ENCODE measurements around the gene PHPT1. TPM values are rescaled to one million over a fixed set of nuclear protein-coding genes. Genes with fewer than 3 reads are reported as not detected.

The PHPT1 gene
- total RNA-seq, 1 donor from 2014 or later, result 142 TPM

DNA sequence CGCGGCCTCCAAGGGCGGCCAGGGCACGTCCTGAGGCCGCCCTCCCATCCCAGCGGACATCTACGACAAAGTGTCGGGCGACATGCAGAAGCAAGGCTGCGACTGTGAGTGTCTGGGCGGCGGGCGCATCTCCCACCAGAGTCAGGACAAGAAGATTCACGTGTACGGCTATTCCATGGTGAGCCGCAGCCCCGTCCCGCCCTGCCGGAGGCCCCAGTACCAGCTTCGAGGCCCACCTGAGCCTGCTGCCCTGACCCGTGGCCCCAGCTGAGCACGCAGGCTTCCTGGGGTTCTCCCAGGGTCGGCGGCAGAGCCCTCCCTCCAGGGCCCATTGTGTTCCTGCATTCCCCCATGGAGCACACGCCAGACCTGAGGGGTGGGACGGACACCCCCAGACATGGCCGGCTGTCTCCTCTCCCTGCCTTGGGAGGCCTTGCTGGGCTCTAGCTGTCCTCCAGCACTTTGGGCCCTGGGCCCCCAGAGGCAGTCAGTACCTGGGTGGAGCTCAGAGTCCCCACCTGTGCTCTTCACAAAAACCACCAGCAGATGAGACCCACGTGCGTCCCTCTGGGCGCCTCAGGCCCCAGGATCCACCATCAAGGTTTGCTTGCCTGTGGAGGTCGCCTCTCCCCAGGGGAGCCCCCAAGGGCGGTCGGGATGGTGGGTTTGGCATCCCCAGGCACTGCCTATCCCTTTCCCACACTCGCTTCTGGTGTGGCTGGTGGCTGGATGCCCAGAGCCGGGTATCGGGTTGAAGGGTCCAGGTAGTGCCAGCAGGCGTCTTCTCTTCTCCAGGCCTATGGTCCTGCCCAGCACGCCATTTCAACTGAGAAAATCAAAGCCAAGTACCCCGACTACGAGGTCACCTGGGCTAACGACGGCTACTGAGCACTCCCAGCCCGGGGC is 1.0 kb downstream of the PHPT1 start:
- H3K4me1 Mint-ChIP-seq (ENCODE audit: unreplicated experiment), result peaks cover 22% of the 10 kb centered on the region
- peak overlapping the region; percentile 94 for H3K4me3 Mint-ChIP-seq (ENCODE audit: unreplicated experiment)
- no peak for DNase-seq (ENCODE audit: extremely low spot score, unreplicated experiment)
- H3K27me3 Mint-ChIP-seq (ENCODE audit: unreplicated experiment), result no peaks in the 10 kb centered on the region
- TF ChIP-seq, protein P1, sequence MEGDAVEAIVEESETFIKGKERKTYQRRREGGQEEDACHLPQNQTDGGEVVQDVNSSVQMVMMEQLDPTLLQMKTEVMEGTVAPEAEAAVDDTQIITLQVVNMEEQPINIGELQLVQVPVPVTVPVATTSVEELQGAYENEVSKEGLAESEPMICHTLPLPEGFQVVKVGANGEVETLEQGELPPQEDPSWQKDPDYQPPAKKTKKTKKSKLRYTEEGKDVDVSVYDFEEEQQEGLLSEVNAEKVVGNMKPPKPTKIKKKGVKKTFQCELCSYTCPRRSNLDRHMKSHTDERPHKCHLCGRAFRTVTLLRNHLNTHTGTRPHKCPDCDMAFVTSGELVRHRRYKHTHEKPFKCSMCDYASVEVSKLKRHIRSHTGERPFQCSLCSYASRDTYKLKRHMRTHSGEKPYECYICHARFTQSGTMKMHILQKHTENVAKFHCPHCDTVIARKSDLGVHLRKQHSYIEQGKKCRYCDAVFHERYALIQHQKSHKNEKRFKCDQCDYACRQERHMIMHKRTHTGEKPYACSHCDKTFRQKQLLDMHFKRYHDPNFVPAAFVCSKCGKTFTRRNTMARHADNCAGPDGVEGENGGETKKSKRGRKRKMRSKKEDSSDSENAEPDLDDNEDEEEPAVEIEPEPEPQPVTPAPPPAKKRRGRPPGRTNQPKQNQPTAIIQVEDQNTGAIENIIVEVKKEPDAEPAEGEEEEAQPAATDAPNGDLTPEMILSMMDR (IDR thresholded peaks at IDR 0.05), result no peak
- no peaks in the 10 kb centered on the region for H3K9me3 Mint-ChIP-seq (ENCODE audit: unreplicated experiment)
- no peaks in the 10 kb centered on the region for H3K36me3 Mint-ChIP-seq (ENCODE audit: unreplicated experiment)
- H3K27ac Mint-ChIP-seq (ENCODE audit: unreplicated experiment), result peak overlapping the region; percentile 83

DNA sequence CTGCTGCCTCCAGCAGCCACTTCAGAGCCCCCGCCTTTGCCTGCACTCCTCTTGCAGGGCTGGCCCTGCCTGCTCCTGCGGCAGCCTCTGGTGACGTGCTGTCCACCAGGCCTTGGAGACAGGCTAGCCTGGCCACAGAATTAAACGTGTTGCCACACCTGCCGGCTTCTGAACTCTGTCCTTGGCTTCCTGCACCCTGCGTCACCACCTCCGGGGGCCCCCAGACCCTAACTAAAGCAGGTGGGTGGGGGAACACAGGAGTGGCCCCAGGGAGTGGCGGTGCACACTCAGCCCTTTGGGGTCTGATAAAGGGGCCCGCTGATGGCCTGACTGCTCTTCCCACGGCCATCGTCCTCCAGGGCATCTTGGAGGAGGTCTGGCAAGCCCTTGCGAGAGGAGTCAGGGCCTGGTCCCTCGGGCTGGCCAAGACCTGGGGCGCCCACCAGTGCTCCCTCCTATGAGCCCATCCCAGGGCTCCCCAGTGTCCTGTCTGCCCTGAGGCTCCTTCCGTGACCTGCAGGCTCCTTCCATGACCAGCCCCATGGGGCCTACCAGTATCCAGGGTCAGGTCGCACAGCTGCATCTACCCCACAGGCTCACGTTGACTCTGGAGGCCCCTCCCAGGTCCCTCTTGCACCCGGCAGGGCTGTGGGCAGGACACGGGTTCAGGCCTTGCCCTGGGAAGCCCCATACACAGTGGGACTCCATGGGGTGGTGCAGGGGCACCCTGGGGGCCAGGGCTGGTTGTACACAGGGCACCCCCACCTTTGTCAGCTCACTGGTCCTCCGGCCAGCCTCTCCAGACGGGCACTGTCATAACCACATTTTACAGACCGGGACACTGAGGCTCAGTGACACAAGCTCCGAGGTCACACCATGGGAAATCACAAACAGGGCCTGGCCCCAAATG is 1.9 kb downstream of the PHPT1 start:
- Mint-ChIP-seq H3K4me1 (ENCODE audit: unreplicated experiment) (peaks cover 22% of the 10 kb centered on the region), H3K4me3 (ENCODE audit: unreplicated experiment) (peak overlapping the region; percentile 94), H3K27ac (ENCODE audit: unreplicated experiment) (no peak overlapping the region), H3K27me3 (ENCODE audit: unreplicated experiment) (no peaks in the 10 kb centered on the region), H3K9me3 (ENCODE audit: unreplicated experiment) (no peaks in the 10 kb centered on the region), H3K36me3 (ENCODE audit: unreplicated experiment) (no peaks in the 10 kb centered on the region)
- DNase-seq (ENCODE audit: extremely low spot score, unreplicated experiment), result no peak
- TF ChIP-seq, protein P1 (IDR thresholded peaks at IDR 0.05), result no peak

DNA sequence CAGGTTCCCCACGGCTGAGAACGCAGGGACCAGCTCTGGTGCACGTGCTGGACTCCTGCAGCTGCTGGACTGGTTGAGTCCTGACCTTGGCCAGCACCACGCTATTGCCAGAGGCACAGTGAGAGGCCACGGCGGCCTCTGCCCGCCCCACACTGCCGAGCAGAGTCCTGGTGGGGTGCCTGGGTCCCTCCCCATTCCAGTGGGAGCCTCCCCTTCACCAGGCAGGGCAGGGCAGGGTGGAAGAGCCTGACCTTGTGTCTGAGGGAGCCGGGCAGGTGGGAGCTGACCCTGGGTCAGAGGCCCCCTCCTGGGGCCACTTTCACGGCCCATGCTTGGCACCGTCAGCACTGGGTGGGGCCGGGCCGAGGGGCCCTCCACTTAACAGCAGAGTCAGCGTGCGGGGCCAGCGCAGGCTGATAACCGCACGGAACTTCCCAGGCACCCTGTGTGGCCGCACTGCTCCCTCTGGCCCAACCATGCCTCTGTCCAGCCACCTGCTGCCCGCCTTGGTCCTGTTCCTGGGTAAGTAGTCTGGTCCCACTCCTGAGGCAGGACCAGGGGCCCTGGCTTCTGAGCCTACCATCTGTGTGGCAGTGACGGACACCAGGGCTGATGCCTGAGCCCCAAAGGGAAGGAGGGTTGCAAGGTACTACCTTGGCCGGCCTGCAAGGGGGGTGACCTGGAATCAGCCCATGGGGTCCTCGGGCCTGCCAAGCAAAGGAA is 2.9 kb downstream of the PHPT1 start, which contains the start of gene MAMDC4:
Gene MAMDC4 (plus strand): TSS at position 406 of the 723 bp plus-strand sequence. CDS start 71 bp downstream, at position 477.
- H3K4me3 Mint-ChIP-seq (ENCODE audit: unreplicated experiment), result no peak within 1 kb of the TSS
- H3K4me1 Mint-ChIP-seq (ENCODE audit: unreplicated experiment), result peaks cover 17% of the 10 kb centered on the region
- H3K36me3 Mint-ChIP-seq (ENCODE audit: unreplicated experiment), result no peaks in the 10 kb centered on the region
- no peaks in the 10 kb centered on the region for H3K27me3 Mint-ChIP-seq (ENCODE audit: unreplicated experiment)
- H3K9me3 Mint-ChIP-seq (ENCODE audit: unreplicated experiment), result no peaks in the 10 kb centered on the region
- H3K27ac Mint-ChIP-seq (ENCODE audit: unreplicated experiment), result no peak within 1 kb of the TSS
- no peak for DNase-seq (ENCODE audit: extremely low spot score, unreplicated experiment)
- TF ChIP-seq, protein P1 (IDR thresholded peaks at IDR 0.05), result no peak

DNA sequence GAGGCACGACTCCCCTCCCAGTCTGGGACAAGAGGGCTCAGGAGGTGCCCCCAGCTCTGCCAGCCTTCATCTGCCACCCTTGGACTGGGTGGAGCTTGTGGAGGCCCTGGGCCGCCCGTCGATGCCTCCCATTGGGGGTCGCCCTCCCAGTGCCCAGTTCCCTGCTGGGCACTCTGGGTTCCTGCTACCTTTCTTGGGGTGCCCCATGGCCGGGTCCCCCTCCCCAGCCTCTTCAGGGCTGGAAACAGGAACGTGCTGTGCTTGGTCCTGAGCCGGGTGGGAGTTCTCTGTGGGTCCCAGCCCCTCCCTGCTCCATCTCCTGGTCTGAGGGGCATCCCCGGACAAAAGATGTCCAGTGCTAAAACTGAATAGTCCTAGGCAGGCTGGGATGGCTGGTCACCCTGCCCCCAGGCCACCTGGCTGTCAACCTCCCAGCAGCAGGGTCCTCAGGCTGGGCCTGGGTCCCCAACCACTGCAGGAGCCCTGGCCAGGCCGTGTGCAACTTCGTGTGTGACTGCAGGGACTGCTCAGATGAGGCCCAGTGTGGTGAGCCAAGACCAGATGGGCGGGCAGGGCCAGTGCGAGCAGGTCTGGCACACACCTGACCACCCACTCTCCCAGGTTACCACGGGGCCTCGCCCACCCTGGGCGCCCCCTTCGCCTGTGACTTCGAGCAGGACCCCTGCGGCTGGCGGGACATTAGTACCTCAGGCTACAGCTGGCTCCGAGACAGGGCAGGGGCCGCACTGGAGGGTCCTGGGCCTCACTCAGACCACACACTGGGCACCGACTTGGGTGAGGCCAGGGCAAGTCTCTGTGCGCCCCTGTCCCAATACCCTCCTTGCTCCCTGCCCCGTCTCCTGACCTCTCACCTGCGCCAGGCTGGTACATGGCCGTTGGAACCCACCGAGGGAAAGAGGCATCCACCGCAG is 3.7 kb downstream of the PHPT1 start:
- TF ChIP-seq, protein P1 (IDR thresholded peaks at IDR 0.05), result no peak
- Mint-ChIP-seq H3K9me3 (ENCODE audit: unreplicated experiment) (no peaks in the 10 kb centered on the region), H3K4me1 (ENCODE audit: unreplicated experiment) (peaks cover 13% of the 10 kb centered on the region), H3K27me3 (ENCODE audit: unreplicated experiment) (no peaks in the 10 kb centered on the region), H3K27ac (ENCODE audit: unreplicated experiment) (no peak overlapping the region), H3K36me3 (ENCODE audit: unreplicated experiment) (no peaks in the 10 kb centered on the region), H3K4me3 (ENCODE audit: unreplicated experiment) (no peak overlapping the region)
- no peak for DNase-seq (ENCODE audit: extremely low spot score, unreplicated experiment)
